Measurements from ENCODE around the gene DNER. TPM values are rescaled to one million over a fixed set of nuclear protein-coding genes. Genes with fewer than 3 reads are reported as not detected.

DNER gene
- total RNA-seq, 1 experiment from 2014 or later = 2.9 TPM

GRCh38 chr2:229732897-229733296 lies 18.5 kb upstream of the DNER start:
- Histone ChIP-seq H3K4me1 (ENCODE audit: control insufficient read depth in 1 of 2, insufficient read depth in 2 of 2, low read length in 2 of 2) (no peaks in the 10 kb centered on the region), H3K27ac (ENCODE audit: low read depth, low read length) (no peak overlapping the region), H3K79me2 (ENCODE audit: insufficient read depth, low read length) (no peaks in the 10 kb centered on the region), H3K27me3 (ENCODE audit: insufficient read depth, low read length) (peaks cover 3% of the 10 kb centered on the region; the same call in 1 of the 2 replicates), H3K9me3 (ENCODE audit: control insufficient read depth in 1 of 2, insufficient read depth in 1 of 2, low read depth in 1 of 2, low read length in 2 of 2) (peaks cover 0 to 6% of the 10 kb centered on the region in 2 experiments; a peak in 1 of 4 replicates), H3K4me3 (replicated peaks in 1 of 2; ENCODE audit: low read depth in 1 of 2, low read length in 2 of 2) (no peak overlapping the region), H2AFZ (ENCODE audit: low read depth, low read length, poor library complexity, severe bottlenecking) (no peak overlapping the region), H4K20me1 (ENCODE audit: insufficient read depth) (no peaks in the 10 kb centered on the region), H3K4me2 (ENCODE audit: low read length) (no peak overlapping the region), H3K36me3 (ENCODE audit: control insufficient read depth in 1 of 2, insufficient read depth in 2 of 2, low read length in 2 of 2) (no peaks in the 10 kb centered on the region), H3K9ac (ENCODE audit: low read length) (no peak overlapping the region), H3K9me2 (ENCODE audit: insufficient read depth) (no peaks in the 10 kb centered on the region)
- no peak for TF ChIP-seq SIN3A (IDR thresholded peaks at IDR 0.05; ENCODE audit: low read depth)
- no peak for TF ChIP-seq POLR2AphosphoS5 (IDR thresholded peaks at IDR 0.05; ENCODE audit: low read depth, low read length)
- no peak for TF ChIP-seq REST (IDR thresholded peaks at IDR 0.05; ENCODE audit: low read depth)
- no peak for TF ChIP-seq ZBTB33 (IDR thresholded peaks at IDR 0.05; ENCODE audit: extremely low read depth, insufficient replicate concordance, low read length)
- no peak for TF ChIP-seq JUND (IDR thresholded peaks at IDR 0.05)
- TF ChIP-seq SRF (IDR thresholded peaks at IDR 0.05; ENCODE audit: low read depth) = no peak
- intact Hi-C loops (cut with micrococcal nuclease) = no loop called here
- no peak for DNase-seq (ENCODE audit: low read depth, low spot score)
- ChIA-PET RAD21 (ENCODE audit: low non-redundant PET in 1 of 2, low total read pairs in 2 of 2, uncharacterized antibody in 2 of 2, unreplicated experiment in 2 of 2) (no interaction called here), POLR2A (no interaction called here), CTCF (no interaction called here)
- no peak for ATAC-seq
- BruUV-seq (replicated peaks) = no TSS peak

All from HCT116 (cell line).